Kidney (tissue), 14 donors: Measurements from ENCODE around the gene NUP107. TPM values are rescaled to one million over a fixed set of nuclear protein-coding genes. Genes with fewer than 3 reads are reported as not detected.

Experiments used
- DNase-seq, 5 donors: peaks; one replicate each; pipeline ENCODE4 v3.0.0-alpha.2; 2013 to 2020
- FAIRE-seq: peaks from 2 replicates; lab custom pipeline; 2012; peaks lifted over from hg19 to GRCh38; lab: Jason Lieb, UNC
- H3K27ac ChIP-seq, 2 donors: one replicate each; pipeline ENCODE4 v1.7.0; 2013; ENCODE audit warnings: low read depth in 2 of 2, low read length in 2 of 2, inconsistent platforms in 1 of 2
- H3K27me3 ChIP-seq: one replicate; pipeline ENCODE4 v1.7.1; 2013; ENCODE audit warnings: low read length, inconsistent platforms; ENCODE audit not compliant: control insufficient read depth, insufficient read depth
- H3K36me3 ChIP-seq, 3 donors: one replicate each; pipeline versions ENCODE4 v1.7.0 to v1.7.1; 2013; ENCODE audit warnings: low read length in 3 of 3, control low read depth in 1 of 3, inconsistent platforms in 1 of 3; ENCODE audit not compliant: insufficient read depth in 3 of 3, control insufficient read depth in 2 of 3
- H3K4me1 ChIP-seq, 3 donors: one replicate each; pipeline versions ENCODE4 v1.7.0 to v1.7.1; 2013; ENCODE audit warnings: low read length in 3 of 3, inconsistent platforms in 1 of 3, low read depth in 1 of 3; ENCODE audit not compliant: control insufficient read depth in 2 of 3, insufficient read depth in 2 of 3
- H3K4me3 ChIP-seq, 3 donors: one replicate each; pipeline versions ENCODE4 v1.7.0 to v1.8.1; 2013; ENCODE audit warnings: low read length in 3 of 3, control low read depth in 1 of 3, inconsistent platforms in 1 of 3
- H3K9ac ChIP-seq, 3 donors: one replicate each; pipeline versions ENCODE4 v1.7.0 to v1.7.1; 2013; ENCODE audit warnings: low read length in 3 of 3, control low read depth in 1 of 3, inconsistent platforms in 1 of 3
- H3K9me3 ChIP-seq, 3 donors: one replicate each; pipeline versions ENCODE4 v1.7.0 to v1.7.1; 2013; ENCODE audit warnings: low read length in 3 of 3, control low read depth in 1 of 3, inconsistent platforms in 1 of 3; ENCODE audit not compliant: control insufficient read depth in 2 of 3, insufficient read depth in 1 of 3
- intact Hi-C: fragments of 100-400 bp; cut with DNase I; formaldehyde crosslinking; loops from one replicate; pipeline ENCODE4 v1.11.1; 2022
- polyA plus RNA-seq: library from polyadenylated mRNA; stranded (reverse); fragments of 350-450 nt; fragmentation: Illumina TruSeq; extraction: RNeasy Lipid Tissue Mini Kit (QIAGEN cat#74804); gene quantifications from one replicate; pipeline ENCODE4 v1.2.3, GENCODE V29; 2014; ENCODE audit warnings: low read depth, low replicate concordance; ENCODE audit not compliant: insufficient read depth
- total RNA-seq: library from RNA; stranded (reverse); fragmentation: NEBNext Ultra II Directional; extraction: Animal tissue kit (Norgen Biotek cat#: 25700); gene quantifications from one replicate; pipeline ENCODE4 v1.2.1, GENCODE V29; 2021
- TF ChIP-seq, protein P1 (sequence below): IDR thresholded peaks from 3 replicates; pipeline ENCODE4 v1.5.1; 2012; ENCODE audit warnings: mild to moderate bottlenecking, moderate library complexity, borderline replicate concordance; ENCODE audit not compliant: insufficient read depth; ENCODE audit errors: extremely low read depth
- donor health status: control.
- donor health status: control.
- donor health status: control.
- donor health status: control.
- donor health status: control.
- donor health status: DM: yes; HTN: yes; CAD: no.
- donor health status: Normal renal cell carcinoma (clear cell type).

The NUP107 gene
- total and polyA plus RNA-seq, 2 donors from 2014 or later, result 10.6 to 34.4 TPM

DNA sequence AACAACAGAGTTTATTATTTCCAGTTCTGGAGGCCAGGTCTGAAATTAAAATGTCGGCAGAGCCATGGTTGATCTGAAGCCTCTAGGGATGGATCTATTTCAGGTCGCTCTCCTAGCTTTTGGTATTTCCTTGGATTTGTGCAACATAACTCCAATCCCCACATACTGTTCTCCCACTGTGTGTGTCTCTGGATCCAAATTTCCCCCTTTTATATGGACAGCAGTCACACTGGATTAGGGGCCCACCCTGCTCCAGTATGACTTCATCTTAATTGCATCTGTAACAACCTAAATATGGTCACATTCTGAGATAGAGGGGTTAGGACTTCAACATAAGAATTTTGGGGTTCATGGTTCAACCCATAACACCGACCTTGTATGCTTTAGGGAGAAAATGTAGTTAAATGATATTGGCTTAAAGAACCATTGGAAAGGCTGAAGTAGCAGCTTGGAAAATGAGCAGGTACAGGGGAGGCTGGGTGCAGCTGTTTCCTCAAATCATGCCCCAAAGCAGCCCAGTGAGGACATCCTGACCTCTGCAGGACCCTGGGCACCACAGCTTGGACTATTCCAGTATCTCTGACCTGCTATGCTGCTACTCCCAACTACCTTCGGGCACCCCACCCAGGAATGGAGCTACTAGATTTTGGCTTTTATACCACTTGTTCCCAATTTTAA is 107.3 kb downstream of the NUP107 start:
- no peak overlapping the region for H3K27ac ChIP-seq
- TF ChIP-seq, protein P1, sequence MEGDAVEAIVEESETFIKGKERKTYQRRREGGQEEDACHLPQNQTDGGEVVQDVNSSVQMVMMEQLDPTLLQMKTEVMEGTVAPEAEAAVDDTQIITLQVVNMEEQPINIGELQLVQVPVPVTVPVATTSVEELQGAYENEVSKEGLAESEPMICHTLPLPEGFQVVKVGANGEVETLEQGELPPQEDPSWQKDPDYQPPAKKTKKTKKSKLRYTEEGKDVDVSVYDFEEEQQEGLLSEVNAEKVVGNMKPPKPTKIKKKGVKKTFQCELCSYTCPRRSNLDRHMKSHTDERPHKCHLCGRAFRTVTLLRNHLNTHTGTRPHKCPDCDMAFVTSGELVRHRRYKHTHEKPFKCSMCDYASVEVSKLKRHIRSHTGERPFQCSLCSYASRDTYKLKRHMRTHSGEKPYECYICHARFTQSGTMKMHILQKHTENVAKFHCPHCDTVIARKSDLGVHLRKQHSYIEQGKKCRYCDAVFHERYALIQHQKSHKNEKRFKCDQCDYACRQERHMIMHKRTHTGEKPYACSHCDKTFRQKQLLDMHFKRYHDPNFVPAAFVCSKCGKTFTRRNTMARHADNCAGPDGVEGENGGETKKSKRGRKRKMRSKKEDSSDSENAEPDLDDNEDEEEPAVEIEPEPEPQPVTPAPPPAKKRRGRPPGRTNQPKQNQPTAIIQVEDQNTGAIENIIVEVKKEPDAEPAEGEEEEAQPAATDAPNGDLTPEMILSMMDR, result no peak

DNA sequence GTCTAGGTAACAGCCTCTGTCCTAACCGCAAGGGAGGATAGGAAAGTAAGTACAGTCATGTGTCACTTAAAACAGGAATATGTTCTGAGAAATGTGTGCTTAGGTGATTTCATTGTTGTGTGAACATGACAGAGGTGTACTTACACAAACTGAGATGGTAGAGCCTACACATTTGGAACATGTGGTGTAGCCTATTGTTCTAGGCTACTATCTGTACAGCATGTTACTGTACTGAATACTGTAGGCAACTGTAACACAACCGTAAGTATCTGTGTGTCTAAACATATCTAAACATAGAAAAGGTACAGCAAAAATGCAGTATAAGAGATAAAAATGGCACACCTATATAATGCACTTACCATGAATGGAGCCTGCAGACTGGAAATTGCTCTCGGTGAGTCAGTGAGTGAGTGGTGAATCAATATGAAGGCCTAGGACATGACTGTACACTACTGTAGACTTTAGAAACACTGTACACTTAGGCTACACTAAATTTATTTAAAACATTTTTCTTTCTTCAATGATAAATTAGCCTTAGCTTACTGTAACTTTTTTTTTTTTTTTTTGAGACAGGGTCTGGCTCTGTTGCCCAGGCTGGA is 108.0 kb downstream of the NUP107 start:
- Histone ChIP-seq H3K4me1 (no peaks in the 10 kb centered on the region), H3K27ac (no peak overlapping the region), H3K27me3 (no peaks in the 10 kb centered on the region), H3K36me3 (no peaks in the 10 kb centered on the region), H3K4me3 (no peak overlapping the region), H3K9me3 (no peaks in the 10 kb centered on the region), H3K9ac (no peak overlapping the region)
- TF ChIP-seq, protein P1, result no peak
- FAIRE-seq (no peak), DNase-seq (no peak)
- intact Hi-C loops, result no loop called here

More for the DNA sequence above, 107.3 kb downstream of the NUP107 start:
- FAIRE-seq, result no peak
- Histone ChIP-seq H3K4me3 (no peak overlapping the region), H3K27me3 (no peaks in the 10 kb centered on the region), H3K36me3 (no peaks in the 10 kb centered on the region), H3K4me1 (no peaks in the 10 kb centered on the region), H3K9ac (no peak overlapping the region), H3K9me3 (no peaks in the 10 kb centered on the region)
- DNase-seq, result no peak
- intact Hi-C loops, result no loop called here

Other genes with a start within 250 kb of the NUP107 start
- gene RAP1B, start 76.1 kb upstream of the NUP107 start, total RNA-seq, result 157 TPM
- 102 TPM for gene RAP1B, start 76.1 kb upstream of the NUP107 start, polyA plus RNA-seq
- gene SLC35E3, start 59.2 kb downstream of the NUP107 start, total RNA-seq, result 8.7 TPM
- 7.7 TPM for gene SLC35E3, start 59.2 kb downstream of the NUP107 start, polyA plus RNA-seq
- 103 TPM for gene MDM2, start 121.2 kb downstream of the NUP107 start, total RNA-seq
- 38.5 TPM for gene MDM2, start 121.2 kb downstream of the NUP107 start, polyA plus RNA-seq
- 144 TPM for gene CPM, start 246.2 kb downstream of the NUP107 start, total RNA-seq
- gene CPM, start 246.2 kb downstream of the NUP107 start, polyA plus RNA-seq, result 35.7 TPM